RPMI8226 (cell line): ENCODE measurements around the gene APOB.

Experiments
- DNase-seq: peaks from one replicate; pipeline ENCODE4 v3.0.0-alpha.2; 2015

The APOB gene

GRCh38 chr2:21047141-21048009, 3.5 kb upstream of the APOB start:
- DNase-seq: no peak

DNA sequence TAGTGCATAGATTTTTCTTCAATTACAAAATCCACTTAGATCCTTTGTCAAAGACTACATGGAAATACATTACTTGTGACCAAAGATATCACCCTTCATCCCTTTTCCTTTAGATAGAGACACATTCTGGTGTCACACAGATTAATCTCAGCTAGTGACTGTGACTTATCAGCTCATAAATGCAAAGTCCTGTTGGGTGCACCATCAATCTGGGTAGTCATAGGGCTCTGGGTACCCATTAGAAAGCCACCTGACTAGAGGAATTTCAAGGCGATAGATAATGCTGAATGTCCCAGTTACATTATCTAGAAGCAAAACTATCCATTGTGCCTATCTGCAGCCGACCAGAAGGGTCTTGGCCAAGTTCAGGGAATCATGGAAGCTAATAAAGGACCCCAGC, 2.6 kb upstream of the APOB start:
- DNase-seq: no peak

GRCh38 chr2:21044694-21045371, 960 bp upstream of the APOB start:
- DNase-seq: no peak

- peak; percentile 49 for DNase-seq
Measured at GRCh38 chr2:21042958-21043743, 722 bp downstream of the APOB start.

- DNase-seq: no peak
Measured at GRCh38 chr2:21042708-21042957, 1.2 kb downstream of the APOB start.

DNA sequence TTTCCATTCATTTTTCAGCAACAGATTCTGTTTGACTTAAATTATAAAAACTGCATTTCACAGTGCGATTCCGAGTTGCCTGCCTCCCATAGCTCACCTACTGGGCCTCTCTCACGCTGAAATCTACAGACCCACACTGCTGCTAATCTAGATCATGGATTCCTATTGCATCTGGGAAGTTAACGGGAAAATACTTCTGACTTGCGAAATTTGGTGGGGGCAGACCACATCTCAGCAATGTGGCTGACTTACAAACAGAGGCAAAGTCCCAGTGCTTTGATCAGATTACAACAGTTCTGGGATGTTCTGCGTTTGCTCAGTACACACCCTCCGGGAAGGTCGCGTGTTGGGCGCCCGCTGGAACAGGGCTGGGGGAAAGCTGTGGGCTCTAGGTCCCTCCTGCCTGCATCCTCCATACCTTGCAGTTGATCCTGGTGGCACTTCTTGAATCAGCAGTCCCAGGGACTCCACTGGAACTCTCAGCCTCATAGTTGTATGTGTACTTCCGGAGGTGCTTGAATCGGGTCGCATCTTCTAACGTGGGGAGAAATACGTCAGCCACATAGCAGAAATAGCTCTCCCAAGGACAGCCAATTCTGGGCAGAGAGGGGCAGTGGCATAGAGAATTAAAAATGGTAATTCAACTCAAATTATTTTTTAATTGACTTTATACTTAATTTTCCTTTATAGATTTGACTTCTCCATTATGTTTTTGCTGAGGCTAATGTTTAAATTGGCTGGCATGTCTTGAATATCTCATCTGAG, 1.7 kb downstream of the APOB start:
- no peak for DNase-seq

GRCh38 chr2:21041462-21041861, 2.4 kb downstream of the APOB start:
- no peak for DNase-seq

GRCh38 chr2:21040468-21041377, 3.1 kb downstream of the APOB start:
- no peak for DNase-seq

- no peak for DNase-seq
Measured at GRCh38 chr2:21039979-21040467, 3.9 kb downstream of the APOB start.

- no peak for DNase-seq
Measured at GRCh38 chr2:21039080-21039556, 4.8 kb downstream of the APOB start.

DNA sequence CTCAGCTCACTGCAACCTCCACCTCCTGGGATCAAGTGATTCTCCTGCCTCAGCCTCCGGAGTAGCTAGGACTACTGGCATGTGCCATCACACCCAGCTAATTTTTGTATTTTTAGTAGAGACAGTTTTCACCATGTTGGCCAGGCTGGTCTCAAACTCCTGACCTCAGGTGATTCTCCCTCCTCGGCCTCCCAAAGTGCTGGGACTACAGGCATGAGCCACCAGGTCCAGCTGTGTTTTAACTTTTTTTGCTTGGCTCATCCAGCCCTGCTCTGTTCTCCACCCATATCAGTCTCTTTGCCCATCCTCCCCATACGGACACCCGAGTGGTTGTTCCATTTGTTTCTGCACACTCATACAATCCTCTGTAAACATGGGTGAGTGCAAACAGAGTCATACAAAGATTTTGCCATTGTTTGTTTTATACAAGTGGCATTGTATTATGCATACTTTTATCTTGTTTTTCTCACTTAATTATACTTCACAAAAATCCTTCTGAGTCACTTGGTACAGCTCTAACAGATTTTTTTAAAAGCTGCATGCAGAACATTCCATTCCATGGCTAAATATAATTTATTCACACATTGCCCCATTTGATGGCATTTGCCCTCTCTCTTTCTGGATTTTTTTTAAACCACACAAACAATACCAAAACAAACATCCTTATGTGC, 5.3 kb downstream of the APOB start:
- no peak for DNase-seq

DNA sequence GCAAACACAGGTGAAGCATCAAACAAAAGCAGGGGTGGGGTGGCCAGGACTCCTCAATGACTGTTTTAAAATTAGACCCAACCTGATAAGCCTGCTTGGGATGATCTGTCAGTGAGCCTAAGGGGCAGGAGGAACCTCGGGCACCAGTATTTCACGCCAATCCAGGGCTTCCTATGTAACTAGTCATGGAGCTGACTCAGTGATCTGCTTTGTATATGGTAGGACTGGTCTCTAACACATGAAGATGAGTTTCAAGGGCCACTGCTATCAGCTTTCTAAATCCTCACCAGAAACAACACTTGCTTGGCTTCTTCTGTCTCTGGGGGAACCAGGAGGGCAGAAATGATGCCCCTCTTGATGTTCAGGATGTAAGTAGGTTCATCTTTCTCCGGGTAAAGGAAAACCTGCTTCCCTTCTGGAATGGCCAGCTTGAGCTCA, 6.2 kb downstream of the APOB start:
- DNase-seq: no peak

DNA sequence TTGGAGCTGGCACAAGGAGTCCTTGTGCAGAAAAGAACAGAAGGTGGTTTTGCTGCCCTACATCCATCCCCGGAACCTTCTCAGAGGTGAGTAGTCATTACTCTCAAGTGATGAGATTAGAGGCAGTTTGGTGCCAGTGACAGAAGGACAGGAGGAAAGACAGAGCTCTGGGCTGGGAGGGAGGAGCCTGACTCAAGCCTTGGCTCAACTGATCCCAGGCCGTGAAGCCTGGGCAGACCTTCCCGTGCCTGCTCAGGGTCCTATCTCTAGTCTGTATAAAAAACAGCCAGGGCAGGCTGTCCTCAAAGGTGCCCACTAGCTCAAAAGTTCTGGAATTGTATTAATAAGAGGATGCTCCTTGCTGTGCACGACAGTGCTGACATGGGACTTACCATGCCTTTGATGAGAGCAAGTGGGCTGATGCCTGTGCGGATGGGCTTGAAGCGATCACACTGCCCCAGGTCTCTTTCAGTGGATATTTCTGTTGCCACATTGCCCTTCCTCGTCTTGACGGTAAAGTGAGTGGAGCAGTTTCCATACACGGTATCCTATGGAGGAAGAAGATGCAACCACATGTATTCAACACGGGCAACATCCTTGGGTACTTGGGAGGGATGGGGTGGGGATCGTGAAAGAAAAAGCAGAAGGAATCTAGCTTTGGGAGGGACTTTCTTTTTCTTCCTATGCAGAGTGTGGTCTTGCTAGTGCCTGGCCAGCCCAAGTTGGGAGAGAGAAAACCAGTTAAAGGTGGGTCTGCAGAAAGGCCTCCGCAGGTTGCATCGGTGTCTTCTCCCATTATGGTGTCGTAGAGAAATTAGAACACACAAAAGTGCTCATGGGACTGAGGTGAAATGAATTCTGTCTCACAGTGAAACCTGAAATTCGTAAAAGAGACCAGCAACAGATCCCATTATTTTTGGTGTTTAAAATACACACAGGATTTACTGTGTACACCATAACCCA, 6.9 kb downstream of the APOB start:
- DNase-seq: no peak

DNA sequence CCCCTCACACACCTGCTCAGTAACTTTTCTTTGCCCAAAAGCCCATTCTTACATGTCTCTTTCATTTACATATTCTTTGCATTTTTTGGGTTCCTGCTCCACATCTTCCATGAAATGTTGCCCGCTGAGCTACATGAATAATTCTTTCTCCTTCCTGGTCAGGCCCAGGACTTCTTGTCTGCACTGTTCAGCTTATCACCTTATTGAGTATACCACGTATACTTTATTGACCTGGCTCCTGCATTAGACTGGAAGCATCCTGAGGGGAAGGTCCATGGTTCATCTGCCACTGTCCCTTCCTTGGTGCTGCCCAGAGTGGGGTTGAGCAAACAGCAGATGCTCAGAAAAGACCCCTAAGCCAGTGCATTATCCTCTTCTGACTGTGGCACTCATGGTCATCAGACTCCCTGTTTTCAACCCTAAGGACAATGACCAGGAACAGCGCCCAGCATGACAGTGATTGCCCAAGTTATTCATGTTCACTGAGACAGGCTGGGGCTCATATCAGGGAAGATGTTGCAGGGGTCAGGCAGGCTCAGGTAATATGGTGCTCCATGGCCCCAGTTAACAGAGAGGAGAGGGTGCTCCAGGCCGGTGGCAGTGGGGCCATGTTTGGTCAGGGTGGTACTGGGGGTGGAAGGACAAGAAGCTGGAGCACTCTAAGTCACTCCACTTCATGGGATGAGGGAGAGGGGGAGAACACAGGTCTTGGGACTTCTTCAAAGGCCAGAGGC, 7.7 kb downstream of the APOB start:
- no peak for DNase-seq

GRCh38 chr2:21035282-21035973, 8.4 kb downstream of the APOB start:
- no peak for DNase-seq

GRCh38 chr2:21034972-21035279, 8.9 kb downstream of the APOB start:
- no peak for DNase-seq

GRCh38 chr2:21034156-21034971, 9.5 kb downstream of the APOB start:
- DNase-seq: no peak
